ENCODE results near the gene CPED1.

Gene CPED1

GRCh38 chr7:121198502-121198901 lies 210.0 kb downstream of the CPED1 start:
- in situ Hi-C loops (cut with HindIII; ENCODE audit: low sequenced_read_pairs), result no loop called here
- DNase-seq (ENCODE audit: low read depth, low spot score), result no peak
- H3K4me3 ChIP-seq (ENCODE audit: low read depth, low read length), result no peak overlapping the region
- no peak for TF ChIP-seq CTCF (IDR thresholded peaks at IDR 0.05; ENCODE audit: low read depth, low read length)

GRCh38 chr7:121202125-121202524 lies 213.6 kb downstream of the CPED1 start:
- no peak for TF ChIP-seq CTCF (IDR thresholded peaks at IDR 0.05; ENCODE audit: low read depth, low read length)
- DNase-seq (ENCODE audit: low read depth, low spot score), result no peak
- in situ Hi-C loops (cut with HindIII; ENCODE audit: low sequenced_read_pairs), result no loop called here
- no peak overlapping the region for H3K4me3 ChIP-seq (ENCODE audit: low read depth, low read length)

GRCh38 chr7:121202834-121203233 lies 214.3 kb downstream of the CPED1 start:
- no peak for TF ChIP-seq CTCF (IDR thresholded peaks at IDR 0.05; ENCODE audit: low read depth, low read length)
- no peak for DNase-seq (ENCODE audit: low read depth, low spot score)
- H3K4me3 ChIP-seq (ENCODE audit: low read depth, low read length), result no peak overlapping the region
- in situ Hi-C loops (cut with HindIII; ENCODE audit: low sequenced_read_pairs), result no loop called here

GRCh38 chr7:121204537-121204936 lies 216.0 kb downstream of the CPED1 start:
- DNase-seq (ENCODE audit: low read depth, low spot score), result no peak
- TF ChIP-seq CTCF (IDR thresholded peaks at IDR 0.05; ENCODE audit: low read depth, low read length), result no peak
- H3K4me3 ChIP-seq (ENCODE audit: low read depth, low read length), result no peak overlapping the region
- in situ Hi-C loops (cut with HindIII; ENCODE audit: low sequenced_read_pairs), result no loop called here

- TF ChIP-seq CTCF (IDR thresholded peaks at IDR 0.05; ENCODE audit: low read depth, low read length), result no peak
- DNase-seq (ENCODE audit: low read depth, low spot score), result no peak
- in situ Hi-C loops (cut with HindIII; ENCODE audit: low sequenced_read_pairs), result no loop called here
These were observed 217.3 kb downstream of the CPED1 start for GRCh38 chr7:121205777-121206176.

GRCh38 chr7:121211253-121211652 lies 222.7 kb downstream of the CPED1 start:
- in situ Hi-C loops (cut with HindIII; ENCODE audit: low sequenced_read_pairs), result no loop called here

More at GRCh38 chr7:121205777-121206176, 217.3 kb downstream of the CPED1 start:
- H3K4me3 ChIP-seq (ENCODE audit: low read depth, low read length), result no peak overlapping the region

More at GRCh38 chr7:121211253-121211652, 222.7 kb downstream of the CPED1 start:
- no peak for TF ChIP-seq CTCF (IDR thresholded peaks at IDR 0.05; ENCODE audit: low read depth, low read length)
- no peak overlapping the region for H3K4me3 ChIP-seq (ENCODE audit: low read depth, low read length)
- no peak for DNase-seq (ENCODE audit: low read depth, low spot score)

Measured in astrocyte of the spinal cord (primary cell).